SU-DHL-6 (cell line): Measurements from ENCODE around the gene A1CF.

Experiments used
- H2AFZ ChIP-seq: fragments of 200-600 bp; sonication (generic); 2 replicates; pipeline ENCODE4 v1.6.1; 2014; ENCODE audit warnings: low read depth, mild to moderate bottlenecking, moderate library complexity, mixed read lengths, antibody characterized with exemption, low read length; ENCODE audit not compliant: severe bottlenecking
- H3F3A ChIP-seq: fragments of 200-600 bp; shearing (Covaris generic); 2 replicates; pipeline ENCODE4 v1.6.0; 2016; ENCODE audit warnings: antibody characterized with exemption, mild to moderate bottlenecking; ENCODE audit not compliant: insufficient read depth
- H3K27ac ChIP-seq: fragments of 200-600 bp; sonication (generic); 2 replicates; pipeline ENCODE4 v1.5.1; 2016; ENCODE audit warnings: low read depth, mild to moderate bottlenecking, low read length, moderate library complexity, mixed read lengths
- H3K27me3 ChIP-seq: fragments of 200-600 bp; sonication (generic), shearing (Covaris generic); 2 replicates; pipeline ENCODE4 v1.6.0; 2014; ENCODE audit warnings: mild to moderate bottlenecking, low read length
- H3K36me3 ChIP-seq: fragments of 200-600 bp; sonication (generic); 2 replicates; pipeline ENCODE4 v1.6.1; 2014; ENCODE audit warnings: mild to moderate bottlenecking, low read length, mixed read lengths
- H3K4me2 ChIP-seq: fragments of 300-600, 200-600 bp; shearing (Covaris generic), sonication (generic); 2 replicates; pipeline ENCODE4 v1.6.0; 2014; ENCODE audit warnings: low read length, low read depth, mild to moderate bottlenecking; ENCODE audit not compliant: poor library complexity, severe bottlenecking
- H3K4me3 ChIP-seq: fragments of 200-600 bp; sonication (generic); 2 replicates; pipeline ENCODE4 v1.5.1; 2014; ENCODE audit warnings: antibody characterized with exemption, low read length, mild to moderate bottlenecking, mixed read lengths; ENCODE audit not compliant: insufficient read depth, poor library complexity, severe bottlenecking
- H3K79me2 ChIP-seq: fragments of 200-600 bp; sonication (generic); 2 replicates; pipeline ENCODE4 v1.6.1; 2014; ENCODE audit warnings: mild to moderate bottlenecking, low read length, moderate library complexity; ENCODE audit not compliant: insufficient read depth
- H3K9ac ChIP-seq: fragments of 200-600 bp; sonication (generic); 2 replicates; pipeline ENCODE4 v1.7.0; 2014; ENCODE audit warnings: mild to moderate bottlenecking, low read length
- H3K9me2 ChIP-seq: fragments of 200-600 bp; sonication (generic); replicated peaks from 2 replicates; pipeline ENCODE4 v1.6.1; 2014; ENCODE audit warnings: low read length; ENCODE audit not compliant: insufficient read depth
- H3K9me3 ChIP-seq: fragments of 200-600 bp; sonication (generic); 2 replicates; pipeline ENCODE4 v1.6.1; 2014; ENCODE audit warnings: low read length, mixed read lengths; ENCODE audit not compliant: insufficient read depth
- H4K20me1 ChIP-seq: fragments of 200-600 bp; sonication (generic); 2 replicates; pipeline ENCODE4 v1.6.1; 2014; ENCODE audit warnings: low read depth, mild to moderate bottlenecking, antibody characterized with exemption, low read length, moderate library complexity, mixed read lengths
- EZH2phosphoT487 ChIP-seq: fragments of 200-600 bp; sonication (generic), shearing (Covaris generic); conservative IDR thresholded peaks from 2 replicates; pipeline ENCODE4 v1.6.1; 2018; ENCODE audit warnings: mild to moderate bottlenecking, antibody characterized with exemption, low read length, moderate library complexity, mixed read lengths
- TF ChIP-seq, protein P1 (sequence below): fragments of 200-600 bp; sonication (generic); IDR thresholded peaks from one replicate; pipeline ENCODE4 v1.5.1; 2017; ENCODE audit warnings: antibody characterized with exemption, mild to moderate bottlenecking, low read length, moderate library complexity; ENCODE audit not compliant: insufficient read depth, poor library complexity, severe bottlenecking

The A1CF gene

DNA sequence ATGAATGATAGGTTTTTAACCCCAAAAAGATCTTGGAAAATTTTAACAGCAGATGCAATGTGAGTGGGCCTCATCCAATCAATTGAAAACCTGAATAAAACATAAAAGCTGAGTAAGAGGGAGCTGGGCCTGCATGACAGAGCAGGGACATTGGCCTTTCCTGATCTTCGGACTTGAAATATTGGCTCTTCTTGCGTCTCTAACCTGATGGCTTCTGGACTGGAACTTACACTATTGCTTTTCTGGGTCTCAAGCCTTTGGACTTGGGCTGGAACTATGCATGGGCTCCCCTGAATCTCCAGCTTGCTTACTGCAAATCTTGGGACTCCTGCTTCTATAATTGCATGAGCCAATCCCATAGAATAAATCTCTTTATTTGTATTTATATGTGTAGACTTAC lies 9.0 kb downstream of the A1CF start:
- H3K36me3 ChIP-seq: no peaks in the 10 kb centered on the region
- H3K4me2 ChIP-seq: no peak overlapping the region
- H3K9ac ChIP-seq: no peak overlapping the region
- H3K27ac ChIP-seq: no peak overlapping the region
- no peaks in the 10 kb centered on the region for H3K9me3 ChIP-seq
- no peak overlapping the region for H3K4me3 ChIP-seq
- H3K9me2 ChIP-seq: no peaks in the 10 kb centered on the region
- H3K27me3 ChIP-seq: no peaks in the 10 kb centered on the region
- H3F3A ChIP-seq: no peaks in the 10 kb centered on the region
- TF ChIP-seq, protein P1, sequence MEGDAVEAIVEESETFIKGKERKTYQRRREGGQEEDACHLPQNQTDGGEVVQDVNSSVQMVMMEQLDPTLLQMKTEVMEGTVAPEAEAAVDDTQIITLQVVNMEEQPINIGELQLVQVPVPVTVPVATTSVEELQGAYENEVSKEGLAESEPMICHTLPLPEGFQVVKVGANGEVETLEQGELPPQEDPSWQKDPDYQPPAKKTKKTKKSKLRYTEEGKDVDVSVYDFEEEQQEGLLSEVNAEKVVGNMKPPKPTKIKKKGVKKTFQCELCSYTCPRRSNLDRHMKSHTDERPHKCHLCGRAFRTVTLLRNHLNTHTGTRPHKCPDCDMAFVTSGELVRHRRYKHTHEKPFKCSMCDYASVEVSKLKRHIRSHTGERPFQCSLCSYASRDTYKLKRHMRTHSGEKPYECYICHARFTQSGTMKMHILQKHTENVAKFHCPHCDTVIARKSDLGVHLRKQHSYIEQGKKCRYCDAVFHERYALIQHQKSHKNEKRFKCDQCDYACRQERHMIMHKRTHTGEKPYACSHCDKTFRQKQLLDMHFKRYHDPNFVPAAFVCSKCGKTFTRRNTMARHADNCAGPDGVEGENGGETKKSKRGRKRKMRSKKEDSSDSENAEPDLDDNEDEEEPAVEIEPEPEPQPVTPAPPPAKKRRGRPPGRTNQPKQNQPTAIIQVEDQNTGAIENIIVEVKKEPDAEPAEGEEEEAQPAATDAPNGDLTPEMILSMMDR: no peak
- TF ChIP-seq EZH2phosphoT487: no peak
- no peaks in the 10 kb centered on the region for H3K79me2 ChIP-seq
- H2AFZ ChIP-seq: no peak overlapping the region
- no peaks in the 10 kb centered on the region for H4K20me1 ChIP-seq

DNA sequence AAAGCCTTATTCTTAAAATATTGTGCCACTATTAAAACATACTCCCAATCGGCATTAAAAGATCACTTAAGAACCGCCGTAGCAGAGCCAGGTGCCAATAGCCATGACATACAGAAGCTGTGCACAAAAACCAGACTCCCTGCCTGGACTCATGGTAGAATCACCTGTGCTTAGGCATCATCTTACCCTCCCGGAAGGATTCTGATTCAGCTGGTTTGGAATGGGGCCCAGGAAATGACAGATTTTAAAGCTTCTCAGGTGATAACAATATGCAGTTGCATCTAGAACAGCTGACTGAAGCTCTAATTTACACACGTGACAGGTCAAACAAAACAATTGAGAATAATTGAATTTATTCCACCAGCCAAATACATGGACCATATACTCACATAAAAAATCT lies 10.7 kb downstream of the A1CF start:
- Histone ChIP-seq H3K27me3 (no peaks in the 10 kb centered on the region), H3K4me2 (no peak overlapping the region), H3K9ac (no peak overlapping the region), H3K36me3 (no peaks in the 10 kb centered on the region), H2AFZ (no peak overlapping the region), H3K9me3 (no peaks in the 10 kb centered on the region), H3K27ac (no peak overlapping the region), H3F3A (no peaks in the 10 kb centered on the region), H3K79me2 (no peaks in the 10 kb centered on the region), H3K9me2 (no peaks in the 10 kb centered on the region), H4K20me1 (no peaks in the 10 kb centered on the region), H3K4me3 (no peak overlapping the region)
- TF ChIP-seq, protein P1: no peak
- no peak for TF ChIP-seq EZH2phosphoT487

DNA sequence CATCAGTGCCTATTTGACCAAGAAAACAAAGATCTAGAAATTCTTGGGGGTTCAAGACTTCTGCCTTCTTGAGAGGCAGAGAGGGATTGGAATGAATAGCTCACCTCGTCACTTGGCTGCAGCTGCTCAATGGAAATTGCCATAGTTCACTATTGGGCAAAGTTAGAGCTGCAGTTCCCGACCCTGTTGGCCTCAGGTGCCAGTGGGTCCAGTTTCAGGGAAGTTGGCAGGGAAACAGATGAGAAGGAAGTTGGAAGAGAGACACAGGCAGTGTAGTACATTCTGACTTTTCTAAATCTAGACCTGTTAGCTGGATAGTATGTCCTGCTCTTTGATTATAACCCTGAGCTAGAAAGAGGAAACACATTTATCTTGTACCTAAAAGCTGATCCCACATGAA lies 19.1 kb downstream of the A1CF start:
- no peak overlapping the region for H3K9ac ChIP-seq
- H3K27me3 ChIP-seq: no peaks in the 10 kb centered on the region
- H3K4me3 ChIP-seq: no peak overlapping the region
- H3K36me3 ChIP-seq: no peaks in the 10 kb centered on the region
- H3F3A ChIP-seq: no peaks in the 10 kb centered on the region
- H3K9me2 ChIP-seq: no peaks in the 10 kb centered on the region
- no peaks in the 10 kb centered on the region for H3K79me2 ChIP-seq
- no peaks in the 10 kb centered on the region for H4K20me1 ChIP-seq
- H3K9me3 ChIP-seq: no peaks in the 10 kb centered on the region
- no peak overlapping the region for H2AFZ ChIP-seq
- TF ChIP-seq, protein P1: no peak
- TF ChIP-seq EZH2phosphoT487: no peak
- H3K4me2 ChIP-seq: no peak overlapping the region
- H3K27ac ChIP-seq: no peak overlapping the region
